GM21737 (cell line): ENCODE measurements around the gene AP2A1.
"Not testable (repeated sequence)": the region's sequence is repeated elsewhere in the genome, so short reads cannot be mapped to it uniquely, and the experiment has no call there.

Experiments used
- ATAC-seq: cut with Tn5 transposase; IDR thresholded peaks from one replicate; pipeline ENCODE4 v1.9.1; 2021; ENCODE audit warnings: mild to moderate bottlenecking, moderate library complexity; ENCODE audit not compliant: unreplicated experiment

The AP2A1 gene

GRCh38 chr19:49766930-49767299 lies at the start of gene AP2A1:
Gene AP2A1, plus strand, starts transcription at chr19:49767001. Its CDS starts 133 bp downstream, at chr19:49767134.
- ATAC-seq = no peak

DNA sequence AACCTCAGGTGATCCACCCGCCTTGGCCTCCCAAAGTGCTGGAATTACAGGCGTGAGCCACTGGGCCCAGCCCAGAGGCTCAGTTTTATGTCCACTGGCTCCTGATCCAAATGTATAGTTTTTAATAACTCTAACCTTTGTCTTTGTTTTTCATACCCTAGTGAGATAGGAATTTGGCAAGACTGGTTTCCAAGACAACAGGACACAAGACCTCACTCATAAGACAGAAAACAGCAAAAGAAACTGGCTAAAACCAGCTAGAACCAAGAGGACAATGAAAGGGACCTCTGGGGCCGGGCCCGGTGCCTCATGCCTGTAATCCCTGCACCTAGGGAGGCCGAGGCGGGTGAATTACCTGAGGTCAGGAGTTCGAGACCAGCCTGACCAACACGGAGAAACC lies 48.3 kb upstream of the AP2A1 start:
- no peak for ATAC-seq

GRCh38 chr19:49718991-49719390 lies 47.8 kb upstream of the AP2A1 start:
- no peak for ATAC-seq

GRCh38 chr19:49719420-49719819 lies 47.4 kb upstream of the AP2A1 start:
- ATAC-seq = not testable (repeated sequence)

DNA sequence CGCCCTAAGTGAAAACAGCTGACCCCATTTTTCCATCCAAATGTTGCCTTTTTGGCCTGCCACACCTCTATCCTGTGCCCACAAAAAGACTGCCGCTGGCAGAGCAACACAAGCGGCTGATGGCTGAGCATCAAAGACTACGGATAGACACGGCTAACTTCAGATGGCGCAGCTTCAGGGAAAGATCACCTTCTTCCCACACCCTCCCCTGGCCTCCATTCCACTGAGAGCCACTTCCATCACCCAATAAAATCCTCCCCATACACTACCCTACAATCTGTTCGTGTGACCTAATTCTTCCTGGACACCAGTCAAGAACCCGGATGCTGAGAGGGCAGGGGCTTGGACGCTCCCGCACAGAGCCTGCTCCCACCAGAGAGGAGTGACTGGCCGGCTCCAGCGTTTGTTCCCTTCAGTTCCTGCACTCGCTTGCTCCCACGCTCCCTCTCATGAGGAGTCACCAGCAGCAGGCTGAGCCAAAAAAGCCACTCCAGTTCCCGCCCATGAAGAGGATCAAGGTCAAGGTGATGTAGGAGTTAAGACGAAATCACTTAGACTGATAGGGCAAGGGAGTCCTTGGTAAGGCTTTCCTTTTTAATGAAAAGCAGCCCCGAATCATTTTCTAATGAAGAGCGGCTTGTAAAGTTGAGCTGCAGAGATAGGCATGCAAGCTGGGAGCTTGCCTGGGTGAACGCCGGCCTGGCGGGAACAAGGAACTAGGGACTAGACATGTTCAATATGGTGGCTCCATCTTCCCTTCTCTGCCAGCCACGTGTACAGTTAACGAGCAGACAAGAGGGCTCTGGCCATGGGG lies 39.4 kb upstream of the AP2A1 start:
- ATAC-seq = no peak

GRCh38 chr19:49730166-49730565 lies 36.6 kb upstream of the AP2A1 start:
- no peak for ATAC-seq

DNA sequence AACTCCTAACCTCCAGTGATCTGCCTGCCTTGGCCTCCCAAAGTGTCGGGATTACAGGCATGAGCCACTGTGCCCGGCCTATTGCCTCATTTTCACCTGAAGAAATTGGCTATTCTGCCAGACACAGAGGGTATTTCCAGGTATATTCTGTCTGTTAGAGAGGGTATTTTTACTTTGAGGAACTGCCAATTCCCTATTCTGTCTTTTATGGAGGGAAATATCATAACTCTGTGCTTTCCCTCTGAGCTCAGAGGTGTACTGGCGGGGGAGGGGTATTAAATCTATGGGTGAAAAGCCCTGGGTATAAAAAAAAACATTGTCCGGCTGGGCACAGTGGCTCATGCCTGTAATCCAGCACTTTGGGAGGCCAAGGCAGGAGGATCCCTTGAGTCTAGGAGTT lies 28.5 kb upstream of the AP2A1 start:
- ATAC-seq = no peak

GRCh38 chr19:49739098-49739497 lies 27.7 kb upstream of the AP2A1 start:
- no peak for ATAC-seq

- ATAC-seq = no peak
Observed at GRCh38 chr19:49739933-49740332, 26.9 kb upstream of the AP2A1 start.

- ATAC-seq = no peak
Observed at GRCh38 chr19:49741210-49741844, 25.5 kb upstream of the AP2A1 start.

DNA sequence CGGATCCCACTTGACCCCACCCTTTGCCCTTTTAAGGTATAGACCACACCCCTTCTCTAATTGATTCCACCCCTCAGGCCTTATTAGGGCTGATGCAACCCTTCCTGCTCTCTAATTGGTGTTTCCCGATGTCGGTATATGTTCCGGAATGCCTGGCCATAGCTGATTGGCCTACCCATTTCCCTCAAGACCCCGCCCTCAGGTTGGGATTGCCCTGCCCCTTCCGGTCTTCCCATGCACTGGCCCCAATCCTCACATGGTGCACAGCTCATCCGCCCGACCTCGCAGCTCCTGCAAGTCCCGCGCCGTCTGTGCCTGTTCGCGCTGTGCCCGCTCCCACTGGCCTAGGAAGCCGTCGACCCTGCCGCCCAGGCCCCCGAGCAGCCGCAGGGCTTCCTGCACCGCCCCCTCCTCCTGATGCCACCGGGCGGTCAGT lies 21.8 kb upstream of the AP2A1 start:
- no peak for ATAC-seq

GRCh38 chr19:49746206-49746958 lies 20.4 kb upstream of the AP2A1 start:
- no peak for ATAC-seq

GRCh38 chr19:49749055-49749716 lies 17.6 kb upstream of the AP2A1 start:
- no peak for ATAC-seq

DNA sequence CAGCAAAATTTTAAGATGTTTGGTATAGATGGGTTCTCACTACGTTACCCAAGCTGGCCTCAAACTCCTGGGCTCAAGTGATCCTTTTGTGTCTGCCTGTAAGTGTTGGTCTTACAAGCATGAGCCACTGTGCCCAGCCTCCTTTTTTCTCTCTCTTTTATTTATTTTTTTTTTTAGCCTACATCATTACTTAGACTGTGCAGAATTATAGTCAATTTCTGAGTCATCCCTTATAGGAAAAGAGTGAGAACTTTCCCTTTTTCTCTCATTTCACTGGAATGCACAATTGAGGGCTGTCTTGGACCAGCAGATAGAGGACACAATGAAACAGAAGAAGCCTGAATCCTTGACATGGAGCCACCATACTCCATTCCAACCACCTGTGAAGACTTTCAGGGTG lies 17.0 kb upstream of the AP2A1 start:
- no peak for ATAC-seq

DNA sequence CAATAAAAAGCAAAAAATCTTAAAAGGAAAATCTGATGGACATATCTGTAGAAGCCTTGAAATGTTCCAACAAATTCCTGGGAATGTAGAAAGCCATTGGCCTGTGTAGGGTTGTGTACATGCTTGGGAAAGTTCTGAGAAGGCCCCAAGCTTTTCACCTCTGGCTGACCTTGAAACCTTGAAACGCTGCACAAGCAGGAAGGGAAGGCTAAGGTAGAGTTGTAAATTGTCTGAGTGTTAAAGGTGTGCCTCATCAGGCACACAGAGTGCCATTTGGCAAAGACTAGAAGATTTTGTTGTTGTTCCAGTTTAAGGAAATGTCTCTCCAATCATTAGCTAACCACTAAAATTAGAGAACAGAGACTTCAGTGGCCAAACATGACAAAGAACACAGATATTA lies 14.1 kb upstream of the AP2A1 start:
- ATAC-seq = no peak

DNA sequence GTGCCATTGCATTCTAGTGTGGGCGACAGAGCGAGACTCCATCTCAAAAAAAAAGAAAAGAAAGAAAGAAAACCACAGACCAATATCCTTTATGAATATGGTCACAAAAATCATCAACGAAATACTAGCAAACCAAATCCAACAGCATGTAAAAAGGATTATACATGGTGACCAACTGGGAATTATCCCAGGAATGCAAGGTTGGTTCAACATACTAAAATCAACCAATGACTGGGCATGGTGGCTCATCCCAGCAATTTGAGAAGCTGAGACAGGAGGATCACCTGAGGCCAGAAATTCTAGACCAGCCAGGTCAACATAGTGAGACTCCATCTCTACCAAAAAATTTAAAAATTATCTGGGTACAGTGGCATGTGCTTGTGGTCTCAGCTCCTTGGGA lies 10.8 kb upstream of the AP2A1 start:
- no peak for ATAC-seq

GRCh38 chr19:49758292-49758691 lies 8.5 kb upstream of the AP2A1 start:
- ATAC-seq = no peak

DNA sequence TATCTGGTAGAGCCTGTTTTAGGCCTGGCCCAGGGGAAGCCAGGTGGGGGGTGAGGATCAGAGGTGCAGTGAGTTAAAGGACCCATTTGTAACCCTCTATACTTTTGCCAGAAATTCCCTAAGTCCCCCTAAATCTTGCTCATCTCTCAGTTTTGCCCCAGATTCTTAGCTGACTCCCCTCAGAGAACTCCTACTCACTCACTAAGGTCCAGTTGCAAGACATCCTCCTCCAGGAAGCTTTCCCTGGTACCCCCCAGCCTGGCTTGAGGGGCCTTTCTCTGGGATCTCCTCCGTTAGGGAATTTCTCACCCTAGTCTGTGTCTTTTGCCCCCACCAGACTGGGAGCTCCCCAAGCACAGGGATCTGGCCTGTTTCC lies 5.6 kb upstream of the AP2A1 start:
- no peak for ATAC-seq

DNA sequence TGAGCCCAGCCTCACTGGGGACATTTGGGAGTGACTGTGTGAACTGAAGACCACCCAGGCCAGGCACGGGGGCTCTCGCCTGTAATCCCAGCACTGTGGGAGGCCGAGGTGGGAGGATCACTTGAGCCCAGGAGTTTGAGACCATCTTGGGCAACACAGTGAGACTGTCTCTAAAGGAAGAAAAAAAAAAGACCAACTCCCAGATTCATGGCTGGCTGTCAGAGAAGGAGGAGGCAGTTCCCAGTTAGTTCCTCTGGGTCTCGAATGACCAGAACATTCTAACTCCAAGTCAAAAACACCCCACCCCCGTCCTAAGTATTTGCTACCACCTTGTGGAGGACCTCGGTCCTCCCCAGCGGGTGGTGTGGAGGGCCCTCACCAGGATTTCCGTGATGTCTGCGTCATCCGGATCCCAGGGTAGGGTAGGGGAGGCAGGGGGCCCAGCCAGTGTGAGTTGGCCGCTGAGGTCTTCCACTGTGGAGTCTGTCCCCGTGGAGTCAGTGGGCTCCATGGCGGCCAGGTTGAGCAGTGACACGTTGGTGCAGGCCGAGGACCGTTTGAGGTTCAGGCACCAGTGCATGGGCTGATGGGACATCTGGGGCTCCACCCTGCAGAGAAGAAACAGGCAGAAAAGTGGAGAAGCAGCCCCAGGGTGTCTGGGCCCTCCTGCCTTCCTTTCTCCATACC lies 5.0 kb upstream of the AP2A1 start:
- no peak for ATAC-seq

GRCh38 chr19:49763230-49763629 lies 3.6 kb upstream of the AP2A1 start, which contains the start of gene TSKS:
Gene TSKS, minus strand, starts transcription at chr19:49763306. Its CDS starts 59 bp downstream, at chr19:49763247.
- no peak for ATAC-seq

- ATAC-seq = no peak
Observed at GRCh38 chr19:49764341-49764740, 2.5 kb upstream of the AP2A1 start.
